Uterus (tissue), 2 donors: ENCODE measurements around the gene MYO6.

ENCODE experiments used
- CTCF ChIP-seq, 4 experiments: fragments of 200-600 bp in 2 of 4; fragments of 450-650 bp in 2 of 4; sonication (generic) in 2 of 4; IDR thresholded peaks; one replicate each; pipeline ENCODE4 v1.5.1; 2016 to 2019; ENCODE audit warnings: antibody characterized with exemption in 4 of 4, mild to moderate bottlenecking in 2 of 4, moderate library complexity in 1 of 4
- POLR2A ChIP-seq, 2 donors: fragments of 450-650 bp; IDR thresholded peaks; one replicate each; pipeline ENCODE4 v1.6.1; 2016; ENCODE audit warnings: antibody characterized with exemption in 2 of 2, mild to moderate bottlenecking in 1 of 2, moderate library complexity in 1 of 2

GRCh38 chr6:75850026-75850833, 101.2 kb downstream of the MYO6 start:
- TF ChIP-seq CTCF (IDR thresholded peaks at IDR 0.05): no peak
- no peak for TF ChIP-seq POLR2A (IDR thresholded peaks at IDR 0.05)
